Measurements from ENCODE around the gene CLSTN3.

Gene CLSTN3

DNA sequence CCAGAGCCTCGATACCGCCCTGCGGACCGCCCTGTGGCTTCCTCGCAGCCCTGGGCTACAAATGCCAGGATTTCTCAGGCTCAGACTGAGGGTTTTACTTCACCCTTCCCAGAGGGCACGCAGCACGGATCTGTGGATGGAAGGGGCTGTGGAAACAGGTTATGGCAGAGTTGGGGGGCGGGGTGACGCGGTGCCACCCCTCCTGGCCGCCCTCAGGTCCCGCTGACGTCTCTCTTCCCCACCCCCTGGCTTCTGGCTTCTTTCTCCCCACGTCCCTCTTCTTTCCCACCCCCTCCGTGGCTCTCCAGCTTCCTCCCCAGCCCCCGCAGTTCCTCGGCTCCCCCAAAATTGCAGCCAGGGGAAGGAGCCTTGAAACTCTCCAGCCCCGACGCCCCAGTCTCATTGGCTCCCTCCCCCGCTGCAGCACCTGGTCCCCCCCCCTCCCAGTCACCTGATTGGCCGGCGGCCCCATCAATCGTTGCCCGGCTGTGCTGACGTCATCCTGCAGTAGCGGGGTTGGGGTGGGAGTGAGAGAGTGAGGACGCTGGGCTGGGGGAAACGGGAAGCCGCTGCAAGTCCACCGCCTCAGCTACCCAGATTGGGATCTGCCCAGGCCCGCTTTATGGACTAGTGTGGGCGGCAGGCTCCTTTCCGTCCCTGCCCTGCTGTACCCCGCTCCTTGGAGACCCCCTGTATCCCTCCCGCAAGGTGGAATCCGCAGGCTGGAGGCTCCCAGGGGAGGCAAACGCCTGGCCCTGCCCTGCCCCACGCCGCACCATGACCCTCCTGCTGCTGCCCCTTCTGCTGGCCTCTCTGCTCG lies at the start of gene CLSTN3:
Gene CLSTN3 (plus strand): TSS at position 500 of the 820 bp plus-strand sequence. CDS start 278 bp downstream, at position 778.
- DNase-seq: peak; percentile 26

DNA sequence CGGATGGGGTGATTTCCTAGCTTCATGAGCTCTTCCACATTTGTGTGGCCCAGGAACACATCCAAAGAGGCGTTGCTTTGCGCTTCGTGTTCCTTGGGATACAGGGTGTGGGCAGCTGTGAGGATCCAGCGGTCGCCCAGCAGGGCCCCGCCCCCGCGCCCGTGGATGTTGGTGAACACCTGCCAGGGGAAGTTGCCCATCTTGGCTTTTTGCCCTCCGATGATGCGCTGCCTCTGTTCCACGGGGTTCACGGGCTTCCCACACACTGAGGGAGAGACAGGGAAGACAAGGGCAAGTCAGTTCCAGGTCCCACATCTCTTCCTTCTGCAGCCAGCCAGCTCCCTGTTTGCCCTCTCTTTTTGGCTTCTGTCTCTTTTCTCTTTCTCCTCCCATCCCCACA lies 49.1 kb upstream of the CLSTN3 start:
- DNase-seq: no peak

- DNase-seq: no peak
Measured at GRCh38 chr12:7083125-7083524, 47.0 kb upstream of the CLSTN3 start.

DNA sequence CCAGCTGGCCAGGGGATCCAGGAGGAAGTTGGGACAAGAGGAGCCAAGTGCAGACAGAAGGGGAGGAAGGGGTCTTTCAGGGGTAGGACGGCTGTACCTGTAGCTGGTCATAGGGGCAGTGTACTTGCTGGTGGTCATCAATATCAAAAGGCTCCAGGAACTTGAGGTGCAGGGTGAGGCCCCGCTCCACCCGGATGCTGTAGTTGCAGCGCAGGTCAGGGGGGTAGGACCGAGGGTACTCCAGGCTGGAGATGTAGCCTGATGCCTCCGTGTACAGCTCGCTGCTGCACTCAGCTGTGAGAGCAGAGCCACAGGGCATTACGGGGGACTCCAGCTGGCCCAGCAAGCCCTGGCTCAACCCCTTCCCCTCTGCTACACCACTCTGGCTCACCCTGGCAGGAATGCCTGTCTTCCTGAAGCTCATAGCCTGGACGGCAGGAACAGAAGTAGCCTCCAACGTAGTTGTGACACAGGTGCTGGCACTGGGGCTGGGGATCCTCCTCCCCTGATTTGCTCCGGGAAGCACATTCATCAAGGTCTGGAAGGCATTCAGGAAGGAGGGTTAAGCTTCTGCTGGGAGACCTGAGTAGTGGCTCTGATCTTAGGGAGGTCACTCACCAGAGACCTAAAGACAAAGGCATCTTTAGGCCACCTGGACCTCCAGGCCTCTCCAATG lies 40.8 kb upstream of the CLSTN3 start:
- DNase-seq: no peak

- DNase-seq: no peak
Measured at GRCh38 chr12:7090222-7090998, 39.8 kb upstream of the CLSTN3 start.

GRCh38 chr12:7091171-7091570 lies 39.0 kb upstream of the CLSTN3 start:
- no peak for DNase-seq

DNA sequence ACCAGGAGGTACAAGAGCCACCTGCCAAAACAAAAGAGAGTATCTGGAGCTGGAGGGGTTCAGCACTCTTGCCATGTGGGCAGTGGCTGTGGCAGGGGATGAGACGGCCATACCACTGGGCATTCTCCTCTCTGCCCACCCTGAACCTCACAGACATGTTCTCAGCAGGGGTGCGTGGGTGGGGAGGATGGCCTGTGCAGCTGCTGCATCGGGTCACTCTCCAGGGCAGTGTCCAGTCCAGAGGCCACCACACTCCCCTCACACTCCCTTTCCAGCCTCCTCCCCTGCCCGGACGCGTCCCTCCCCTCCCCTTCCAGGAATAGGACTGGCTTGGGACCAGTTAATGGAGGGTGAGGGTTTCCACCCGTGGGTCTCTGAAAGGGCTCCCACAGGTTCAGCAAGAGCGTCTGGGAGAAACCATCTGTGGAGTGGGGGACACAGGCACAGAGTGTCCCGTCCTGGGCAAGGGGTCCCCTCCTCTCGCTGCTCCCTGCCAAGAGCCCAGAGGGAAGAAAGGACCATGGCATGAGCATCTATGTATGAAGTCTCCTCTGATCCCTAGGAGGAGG lies 38.4 kb upstream of the CLSTN3 start:
- no peak for DNase-seq

DNA sequence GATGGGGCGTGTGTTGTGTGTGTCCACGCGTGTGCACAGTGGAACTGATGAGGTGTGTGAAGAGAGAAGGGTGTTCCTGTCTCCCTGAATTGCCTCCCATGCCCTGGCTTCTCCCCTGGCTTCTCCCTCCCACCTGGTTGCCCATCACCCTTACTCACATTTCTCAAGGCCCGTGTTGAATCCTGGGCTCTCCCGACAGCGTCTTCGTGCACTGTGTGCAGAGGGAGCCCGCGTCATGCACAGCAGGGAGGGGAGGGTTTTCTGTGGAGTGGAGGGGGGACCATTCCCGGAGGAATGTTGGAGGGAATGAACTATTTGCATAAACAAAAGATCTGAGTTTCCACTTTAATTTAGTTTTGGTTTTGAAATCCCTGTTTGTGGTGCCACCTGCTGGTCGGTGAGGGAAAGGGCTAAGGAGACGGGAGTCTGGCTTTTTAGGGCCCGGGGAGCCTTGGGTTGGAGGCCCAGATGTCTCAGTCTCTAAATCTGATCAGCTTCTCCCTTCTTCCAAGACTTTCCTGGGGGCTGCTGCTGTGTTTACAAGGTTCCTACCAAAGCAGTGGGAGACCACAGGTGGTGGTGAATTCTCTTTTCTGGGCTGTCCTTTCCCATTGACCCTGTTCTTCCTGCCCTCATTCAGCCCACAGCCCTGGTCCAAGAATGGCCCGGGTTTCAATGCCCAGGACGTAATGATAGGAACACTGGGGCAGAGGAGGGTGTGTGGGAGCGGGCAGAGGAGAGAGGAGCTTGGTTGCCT lies 37.8 kb upstream of the CLSTN3 start, which contains the start of gene C1R:
Gene C1R (minus strand): TSS at position 217 of the 757 bp plus-strand sequence. CDS start 57 bp downstream, at position 160.
- DNase-seq: peak; percentile 50

- no peak for DNase-seq
Measured at GRCh38 chr12:7092986-7093460, 37.1 kb upstream of the CLSTN3 start.

GRCh38 chr12:7093486-7093885 lies 36.7 kb upstream of the CLSTN3 start:
- DNase-seq: no peak

- DNase-seq: no peak
Measured at GRCh38 chr12:7093892-7094291, 36.3 kb upstream of the CLSTN3 start.

DNA sequence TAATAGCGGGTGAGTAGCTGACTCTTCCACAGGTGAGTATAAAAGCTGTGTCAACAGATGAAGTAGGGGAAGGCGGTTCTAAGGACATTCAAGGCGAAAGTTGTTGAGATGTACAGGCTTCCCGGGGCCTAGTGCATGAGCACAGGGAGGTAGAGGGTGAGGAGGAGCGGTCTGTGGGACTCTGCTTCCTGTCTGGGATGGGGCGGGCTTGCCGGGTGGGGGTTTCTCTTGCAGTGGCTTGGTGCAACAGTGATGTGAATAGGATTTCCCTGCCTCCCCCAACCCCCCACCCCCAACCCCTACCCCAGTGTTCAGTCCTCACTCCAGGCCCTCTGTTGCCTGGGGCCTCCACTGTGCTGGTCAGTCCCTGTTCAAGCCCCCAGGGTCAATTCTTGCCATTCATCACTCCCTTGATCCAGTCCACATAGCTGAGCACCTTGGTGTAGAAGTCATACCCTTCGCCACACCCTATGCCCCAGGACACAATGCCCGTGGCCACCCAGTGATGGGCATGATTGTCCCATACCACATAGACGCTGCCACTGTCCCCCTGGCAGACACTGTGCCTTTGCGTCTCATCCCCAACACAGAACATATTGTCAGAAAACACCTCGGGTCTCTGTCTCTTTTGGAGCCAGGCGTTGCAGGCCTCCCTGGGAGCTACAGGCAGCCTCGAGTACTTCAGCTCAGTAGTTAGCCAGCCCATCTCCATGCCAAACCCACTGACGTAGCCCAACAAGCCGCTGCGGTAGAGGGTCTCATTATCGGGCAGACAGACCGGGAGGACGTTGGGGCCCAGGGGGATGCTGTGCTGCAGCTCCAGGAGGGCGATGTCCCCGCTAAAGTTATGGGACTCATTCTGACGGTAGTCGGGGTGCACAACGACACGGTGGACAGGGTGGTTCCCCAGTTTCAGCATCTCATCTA lies 33.9 kb upstream of the CLSTN3 start:
- DNase-seq: no peak

- no peak for DNase-seq
Measured at GRCh38 chr12:7096979-7097378, 33.2 kb upstream of the CLSTN3 start.

- no peak for DNase-seq
Measured at GRCh38 chr12:7099290-7099996, 30.7 kb upstream of the CLSTN3 start.

- DNase-seq: no peak
Measured at GRCh38 chr12:7100239-7100638, 29.9 kb upstream of the CLSTN3 start.

DNA sequence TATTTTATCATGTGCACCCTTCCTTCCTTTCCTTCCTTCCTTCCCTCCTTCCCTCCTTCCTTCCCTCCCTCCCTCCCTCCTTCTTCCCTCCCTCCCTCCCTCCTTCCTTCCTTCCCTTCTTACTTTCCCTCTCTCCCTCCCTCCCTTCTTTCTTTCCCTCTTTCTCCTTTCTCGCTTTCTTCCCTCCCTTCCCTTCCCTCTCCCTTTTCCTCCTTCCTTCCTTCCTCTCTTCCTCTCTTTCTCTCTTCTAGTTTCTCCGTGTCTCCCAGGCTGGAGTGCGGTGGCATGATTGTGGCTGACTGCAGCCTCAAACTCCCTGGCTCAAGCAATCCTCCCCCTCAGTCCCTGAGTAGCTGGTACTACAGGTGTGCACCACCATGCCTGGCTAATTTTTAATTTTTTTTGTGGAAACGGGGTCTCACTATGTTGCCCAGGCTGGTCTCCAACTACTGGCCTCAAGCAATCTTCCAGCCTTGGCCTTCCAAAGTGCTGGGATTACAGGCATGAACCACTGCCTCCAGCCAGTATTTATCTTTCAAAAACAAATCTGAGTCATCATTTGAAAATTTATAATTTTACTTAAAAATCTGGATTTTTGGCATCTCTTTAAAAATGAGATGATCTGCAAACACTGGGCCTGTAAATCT lies 29.0 kb upstream of the CLSTN3 start:
- DNase-seq: no peak

DNA sequence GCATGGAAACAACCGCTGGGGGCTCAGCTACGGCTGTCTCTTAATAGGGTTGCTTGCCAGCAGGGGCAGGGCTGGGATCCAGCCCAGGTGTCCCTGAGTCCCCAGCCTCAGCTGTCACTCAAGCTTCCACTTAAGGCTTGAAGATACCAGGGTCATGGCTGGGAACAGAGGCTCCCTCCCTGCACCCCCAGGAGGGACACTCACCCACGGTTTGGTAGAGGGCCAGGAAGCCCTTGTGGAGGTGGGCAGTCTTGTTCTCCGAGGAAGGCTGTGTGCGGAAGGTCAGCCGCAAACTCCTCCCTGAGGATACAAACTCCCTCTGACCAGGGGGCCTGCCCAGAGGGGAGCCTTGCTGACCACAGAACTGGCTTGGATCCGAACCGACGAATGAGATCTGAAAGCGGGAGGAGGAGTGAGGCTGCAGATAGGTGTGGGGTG lies 28.5 kb upstream of the CLSTN3 start:
- no peak for DNase-seq

- no peak for DNase-seq
Measured at GRCh38 chr12:7102582-7102981, 27.6 kb upstream of the CLSTN3 start.

GRCh38 chr12:7103837-7104584 lies 26.2 kb upstream of the CLSTN3 start:
- no peak for DNase-seq

Measured in KG1 (cell line).